OCI-LY7 (cell line): ENCODE data around the gene PRTN3.

Experiments
- CTCF ChIP-seq: fragments of 200-600 bp; sonication (generic); conservative IDR thresholded peaks from 2 replicates; pipeline ENCODE4 v1.5.1; 2014; ENCODE audit warnings: mild to moderate bottlenecking, antibody characterized with exemption, low read length, moderate library complexity, mixed read lengths
- EZH2phosphoT487 ChIP-seq: fragments of 200-600 bp; sonication (generic); IDR thresholded peaks from 2 replicates; pipeline ENCODE4 v1.6.1; 2018; ENCODE audit warnings: low read depth, borderline replicate concordance, mild to moderate bottlenecking, mixed run types, antibody characterized with exemption, low read length, moderate library complexity, mixed read lengths

GRCh38 chr19:793806-794205 is 47.0 kb upstream of the PRTN3 start:
- TF ChIP-seq CTCF, result no peak
- no peak for TF ChIP-seq EZH2phosphoT487
